HepG2 (cell line): ENCODE data around the gene B3GAT3. TPM values are rescaled to one million over a fixed set of nuclear protein-coding genes. Genes with fewer than 3 reads are reported as not detected.

Experiments
- AGO1 ChIP-seq: fragments of 200-400 bp; formaldehyde crosslinking; IDR thresholded peaks from 2 replicates; pipeline ENCODE4 v1.6.1; 2017; ENCODE audit warnings: mild to moderate bottlenecking, low read depth, low read length, moderate library complexity; ENCODE audit not compliant: poor library complexity, severe bottlenecking
- ATF7-NPFF ChIP-seq: sonication (generic); formaldehyde crosslinking; IDR thresholded peaks from 2 replicates; pipeline ENCODE4 v1.8.1; 2023; ENCODE audit warnings: mild to moderate bottlenecking, low read depth, missing genetic modification reagents, moderate library complexity
- CERS6 ChIP-seq: sonication (generic); formaldehyde crosslinking; IDR thresholded peaks from 2 replicates; pipeline ENCODE4 v1.5.0; 2020; ENCODE audit warnings: missing genetic modification reagents
- ETS1 ChIP-seq: sonication (generic); formaldehyde crosslinking; IDR thresholded peaks from 2 replicates; pipeline ENCODE4 v1.4.0; 2020; ENCODE audit warnings: missing genetic modification reagents
- HMGA1 ChIP-seq: sonication (generic); formaldehyde crosslinking; conservative IDR thresholded peaks from 2 replicates; pipeline ENCODE4 v1.4.0; 2020; ENCODE audit warnings: missing genetic modification reagents
- HNRNPUL1 ChIP-seq: fragments of 200-400 bp; formaldehyde crosslinking; IDR thresholded peaks from 2 replicates; pipeline ENCODE4 v1.6.1; 2017; ENCODE audit warnings: low read depth, mild to moderate bottlenecking, low read length, moderate library complexity
- HOXA7 ChIP-seq: sonication (generic); formaldehyde crosslinking; IDR thresholded peaks from 2 replicates; pipeline ENCODE4 v1.8.1; 2022; ENCODE audit warnings: mild to moderate bottlenecking, missing genetic modification reagents, moderate library complexity
- ISL2 ChIP-seq: sonication (generic); formaldehyde crosslinking; IDR thresholded peaks from 2 replicates; pipeline ENCODE4 v1.5.0; 2020; ENCODE audit warnings: missing genetic modification reagents
- RELA ChIP-seq: sonication (generic); formaldehyde crosslinking; IDR thresholded peaks from 2 replicates; pipeline ENCODE4 v1.4.0; 2020; ENCODE audit warnings: missing genetic modification reagents
- REPIN1 ChIP-seq: sonication (generic); formaldehyde crosslinking; IDR thresholded peaks from 2 replicates; pipeline ENCODE4 v1.8.0; 2022; ENCODE audit warnings: missing genetic modification reagents, low read depth, mild to moderate bottlenecking, borderline replicate concordance
- RFX1 ChIP-seq: fragments of 450-650 bp; IDR thresholded peaks from 2 replicates; pipeline ENCODE4 v1.6.1; 2017
- SALL2 ChIP-seq: sonication (generic); formaldehyde crosslinking; IDR thresholded peaks from 2 replicates; pipeline ENCODE4 v1.8.1; 2023; ENCODE audit warnings: mild to moderate bottlenecking, missing genetic modification reagents, inconsistent platforms
- SRSF9 ChIP-seq: fragments of 200-400 bp; formaldehyde crosslinking; IDR thresholded peaks from 2 replicates; pipeline ENCODE4 v1.6.1; 2018; ENCODE audit warnings: borderline replicate concordance, mild to moderate bottlenecking, low read depth, low read length; ENCODE audit not compliant: insufficient read depth, poor library complexity, severe bottlenecking
- STAG1 ChIP-seq: sonication (generic); formaldehyde crosslinking; IDR thresholded peaks from 2 replicates; pipeline ENCODE4 v1.4.0; 2020; ENCODE audit warnings: missing genetic modification reagents
- ZNF101 ChIP-seq: sonication (generic); formaldehyde crosslinking; IDR thresholded peaks from 2 replicates; pipeline ENCODE4 v1.4.0; 2020; ENCODE audit warnings: mild to moderate bottlenecking, low read depth, missing genetic modification reagents, borderline replicate concordance
- ZNF292 ChIP-seq: sonication (generic); formaldehyde crosslinking; IDR thresholded peaks from 2 replicates; pipeline ENCODE4 v1.8.1; 2022; ENCODE audit warnings: mild to moderate bottlenecking, low read depth, missing genetic modification reagents, borderline replicate concordance
- ZNF354B ChIP-seq: sonication (generic); formaldehyde crosslinking; IDR thresholded peaks from 2 replicates; pipeline ENCODE4 v1.8.0; 2022; ENCODE audit warnings: mild to moderate bottlenecking, missing genetic modification reagents
- ZNF512 ChIP-seq: sonication (generic); formaldehyde crosslinking; IDR thresholded peaks from 2 replicates; pipeline ENCODE4 v1.4.0; 2020; ENCODE audit warnings: mild to moderate bottlenecking, missing genetic modification reagents
- ZNF513 ChIP-seq: sonication (generic); formaldehyde crosslinking; conservative IDR thresholded peaks from 2 replicates; pipeline ENCODE4 v1.5.0; 2020; ENCODE audit warnings: missing genetic modification reagents
- ZNF605 ChIP-seq: sonication (generic); formaldehyde crosslinking; IDR thresholded peaks from 2 replicates; pipeline ENCODE4 v1.8.0; 2022; ENCODE audit warnings: mild to moderate bottlenecking, missing genetic modification reagents
- polyA plus RNA-seq, 8 experiments: library from polyadenylated mRNA; depleted of rRNA in 3 of 8; stranded (reverse) in 7 of 8; unstranded in 1 of 8; fragments of >200 nt; fragmentation: Illumina TruSeq in 4 of 8; extraction: Trizol in 4 of 8; gene quantifications; 2 replicates each; pipeline versions ENCODE4 v1.2.1 to v1.2.3, GENCODE V29; 2011 to 2016; ENCODE audit warnings: low read depth in 4 of 8, missing spikeins in 1 of 8, mixed read lengths in 1 of 8; ENCODE audit not compliant: insufficient read depth in 1 of 8
- total RNA-seq, 5 experiments: library from RNA; depleted of rRNA; stranded (reverse); fragments of >200 nt; fragmentation: Illumina TruSeq; extraction: Trizol; gene quantifications; 2 replicates each; pipeline ENCODE4 v1.2.3, GENCODE V29; 2016; ENCODE audit warnings: low read depth in 1 of 5

B3GAT3 gene
- total and polyA plus RNA-seq, 2 of the 13 experiments (the other 11 are each of a cell fraction or from before 2014, with no cell fraction given), result 21.3 to 26.1 TPM

GRCh38 chr11:62621567-62622470, at the start of gene B3GAT3 (continued):
- no peak for TF ChIP-seq RFX1
- TF ChIP-seq ZNF292 (CRISPR knock-in tag), result 0 out of 2 replicates have a peak, but pooled peaks have one; percentile 21
- peak; percentile 95 for TF ChIP-seq AGO1
- TF ChIP-seq REPIN1 (CRISPR knock-in tag), result peak; percentile 98
- no peak for TF ChIP-seq ZNF513
- no peak for TF ChIP-seq ZNF354B
- no peak for TF ChIP-seq HOXA7 (CRISPR knock-in tag)
- TF ChIP-seq STAG1, result 0 out of 2 replicates have a peak, but pooled peaks have one; percentile 15
- TF ChIP-seq HMGA1 (CRISPR knock-in tag), result no peak
- TF ChIP-seq CERS6, result no peak
- no peak for TF ChIP-seq ZNF101
- TF ChIP-seq ATF7-NPFF, result no peak
- TF ChIP-seq ISL2 (CRISPR knock-in tag), result peak; percentile 46
- TF ChIP-seq ETS1 (CRISPR knock-in tag), result no peak
- TF ChIP-seq ZNF512 (CRISPR knock-in tag), result no peak
- peak; percentile 96 for TF ChIP-seq SALL2
- TF ChIP-seq SRSF9, result no peak
- TF ChIP-seq ZNF605 (CRISPR knock-in tag), result peak; percentile 95
- TF ChIP-seq RELA, result no peak
- TF ChIP-seq HNRNPUL1, result no peak
